GM20000 (cell line): ENCODE data around the gene MUTYH.
"Not testable (repeated sequence)": the region's sequence is repeated elsewhere in the genome, so short reads cannot be mapped to it uniquely, and the experiment has no call there.

ENCODE experiments used
- DNase-seq: peaks from one replicate; pipeline ENCODE4 v3.0.0; 2012; ENCODE audit warnings: low spot score
- TF ChIP-seq, protein P1 (sequence below): IDR thresholded peaks from 2 replicates; pipeline ENCODE4 v1.5.1; 2012; ENCODE audit warnings: mild to moderate bottlenecking, control low read depth; ENCODE audit errors: extremely low read depth, missing control alignments

MUTYH gene

GRCh38 chr1:45302505-45303150, 37.6 kb downstream of the MUTYH start:
- TF ChIP-seq, protein P1, sequence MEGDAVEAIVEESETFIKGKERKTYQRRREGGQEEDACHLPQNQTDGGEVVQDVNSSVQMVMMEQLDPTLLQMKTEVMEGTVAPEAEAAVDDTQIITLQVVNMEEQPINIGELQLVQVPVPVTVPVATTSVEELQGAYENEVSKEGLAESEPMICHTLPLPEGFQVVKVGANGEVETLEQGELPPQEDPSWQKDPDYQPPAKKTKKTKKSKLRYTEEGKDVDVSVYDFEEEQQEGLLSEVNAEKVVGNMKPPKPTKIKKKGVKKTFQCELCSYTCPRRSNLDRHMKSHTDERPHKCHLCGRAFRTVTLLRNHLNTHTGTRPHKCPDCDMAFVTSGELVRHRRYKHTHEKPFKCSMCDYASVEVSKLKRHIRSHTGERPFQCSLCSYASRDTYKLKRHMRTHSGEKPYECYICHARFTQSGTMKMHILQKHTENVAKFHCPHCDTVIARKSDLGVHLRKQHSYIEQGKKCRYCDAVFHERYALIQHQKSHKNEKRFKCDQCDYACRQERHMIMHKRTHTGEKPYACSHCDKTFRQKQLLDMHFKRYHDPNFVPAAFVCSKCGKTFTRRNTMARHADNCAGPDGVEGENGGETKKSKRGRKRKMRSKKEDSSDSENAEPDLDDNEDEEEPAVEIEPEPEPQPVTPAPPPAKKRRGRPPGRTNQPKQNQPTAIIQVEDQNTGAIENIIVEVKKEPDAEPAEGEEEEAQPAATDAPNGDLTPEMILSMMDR = no peak
- no peak for DNase-seq

- TF ChIP-seq, protein P1 = no peak
- no peak for DNase-seq
These were observed 39.6 kb downstream of the MUTYH start for GRCh38 chr1:45300669-45300997.

- TF ChIP-seq, protein P1 = peak; percentile 68
- peak; percentile 67 for DNase-seq
These were observed 40.1 kb downstream of the MUTYH start for GRCh38 chr1:45299981-45300668.

GRCh38 chr1:45299296-45299695, 40.9 kb downstream of the MUTYH start:
- TF ChIP-seq, protein P1 = no peak
- DNase-seq = no peak

GRCh38 chr1:45297666-45298356, 42.4 kb downstream of the MUTYH start:
- no peak for DNase-seq
- TF ChIP-seq, protein P1 = no peak

DNA sequence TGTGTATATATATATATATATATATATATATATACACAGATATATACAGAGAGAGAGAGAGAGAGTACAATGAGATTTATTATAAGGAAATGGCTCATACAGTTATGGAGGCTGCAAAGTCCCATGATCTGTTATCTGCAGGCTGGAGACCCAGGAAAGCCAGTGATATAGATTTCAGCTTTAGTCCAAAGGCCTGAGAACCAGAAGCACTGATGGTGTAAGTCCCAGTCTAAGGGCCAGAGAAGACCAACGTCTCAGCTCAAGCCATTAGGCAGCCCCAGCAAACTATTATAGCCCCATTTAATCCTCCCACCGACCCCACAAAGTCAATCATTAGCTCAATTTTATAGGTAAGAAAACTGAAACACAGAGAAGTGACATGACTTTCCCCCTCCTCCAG, 48.5 kb downstream of the MUTYH start:
- no peak for DNase-seq

DNA sequence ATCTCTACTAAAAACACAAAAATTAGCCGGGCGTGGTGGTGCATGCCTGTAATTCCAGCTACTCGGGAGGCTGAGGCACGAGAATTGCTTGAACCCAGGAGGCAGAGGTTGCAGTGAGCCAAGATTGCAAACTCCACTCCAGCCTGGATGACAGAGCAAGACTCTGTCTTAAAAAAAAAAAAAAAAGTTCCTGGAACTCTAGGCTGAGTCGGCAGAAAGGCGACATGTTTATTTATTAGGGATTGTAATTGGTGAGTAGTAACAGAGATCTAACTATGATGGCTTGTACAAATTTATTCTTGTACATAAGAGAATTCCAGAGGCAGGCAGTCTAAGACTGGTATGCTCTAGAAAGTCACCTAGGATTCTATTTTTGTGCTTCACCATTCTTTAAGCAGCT, 49.2 kb downstream of the MUTYH start:
- not testable (repeated sequence) for DNase-seq

More for the DNA sequence above, 48.5 kb downstream of the MUTYH start:
- TF ChIP-seq, protein P1 = no peak

- not testable (repeated sequence) for DNase-seq
These were observed 53.7 kb downstream of the MUTYH start for GRCh38 chr1:45286521-45286920.

DNA sequence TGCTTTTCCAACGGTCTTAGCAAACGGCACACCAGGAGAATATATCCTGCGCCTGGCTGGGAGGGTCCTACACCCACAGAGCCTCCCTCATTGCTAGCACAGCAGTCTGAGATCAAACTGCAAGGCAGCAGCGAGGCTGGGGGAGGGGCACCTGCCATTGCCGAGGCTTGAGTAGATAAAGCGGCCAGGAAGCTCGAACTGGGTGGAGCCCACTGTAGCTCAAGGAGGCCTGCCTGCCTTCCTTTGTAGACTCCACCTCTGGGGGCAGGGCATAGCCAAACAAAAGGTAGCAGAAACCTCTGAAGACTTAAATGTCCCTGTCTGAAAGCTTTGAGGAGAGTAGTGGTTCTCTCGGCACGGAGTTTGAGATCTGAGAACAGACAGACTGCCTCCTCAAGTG, 55.4 kb downstream of the MUTYH start:
- not testable (repeated sequence) for DNase-seq
